Effector memory CD4-positive, alpha-beta T cell (primary cell): ENCODE measurements around the gene OR1D5.
"Not testable (repeated sequence)": the region's sequence is repeated elsewhere in the genome, so short reads cannot be mapped to it uniquely, and the experiment has no call there.

Experiments used
- DNase-seq, 3 donors: peaks; one replicate each; pipeline ENCODE4 v3.0.0-alpha.2; 2020
- H3K27ac ChIP-seq: 2 replicates; pipeline ENCODE4 v1.7.0; 2013; ENCODE audit warnings: mild to moderate bottlenecking, low read length, moderate library complexity; ENCODE audit not compliant: insufficient read depth, poor library complexity, severe bottlenecking
- H3K27me3 ChIP-seq: replicated peaks from 2 replicates; pipeline ENCODE4 v1.7.0; 2013; ENCODE audit warnings: mild to moderate bottlenecking, low read length; ENCODE audit not compliant: insufficient read depth, control insufficient read depth, poor library complexity, severe bottlenecking
- H3K36me3 ChIP-seq: 2 replicates; pipeline ENCODE4 v1.7.0; 2013; ENCODE audit warnings: mild to moderate bottlenecking, low read length, moderate library complexity; ENCODE audit not compliant: control insufficient read depth, insufficient read depth
- H3K4me1 ChIP-seq: 2 replicates; pipeline ENCODE4 v1.7.0; 2013; ENCODE audit warnings: low read length, mild to moderate bottlenecking; ENCODE audit not compliant: control insufficient read depth, insufficient read depth, poor library complexity, severe bottlenecking
- H3K4me3 ChIP-seq: 2 replicates; pipeline ENCODE4 v1.7.0; 2013; ENCODE audit warnings: low read length, low read depth, mild to moderate bottlenecking; ENCODE audit not compliant: insufficient read depth, poor library complexity, severe bottlenecking
- H3K9me3 ChIP-seq: 2 replicates; pipeline ENCODE4 v1.7.0; 2013; ENCODE audit warnings: mild to moderate bottlenecking, low read length, moderate library complexity; ENCODE audit not compliant: control insufficient read depth

Gene OR1D5

DNA sequence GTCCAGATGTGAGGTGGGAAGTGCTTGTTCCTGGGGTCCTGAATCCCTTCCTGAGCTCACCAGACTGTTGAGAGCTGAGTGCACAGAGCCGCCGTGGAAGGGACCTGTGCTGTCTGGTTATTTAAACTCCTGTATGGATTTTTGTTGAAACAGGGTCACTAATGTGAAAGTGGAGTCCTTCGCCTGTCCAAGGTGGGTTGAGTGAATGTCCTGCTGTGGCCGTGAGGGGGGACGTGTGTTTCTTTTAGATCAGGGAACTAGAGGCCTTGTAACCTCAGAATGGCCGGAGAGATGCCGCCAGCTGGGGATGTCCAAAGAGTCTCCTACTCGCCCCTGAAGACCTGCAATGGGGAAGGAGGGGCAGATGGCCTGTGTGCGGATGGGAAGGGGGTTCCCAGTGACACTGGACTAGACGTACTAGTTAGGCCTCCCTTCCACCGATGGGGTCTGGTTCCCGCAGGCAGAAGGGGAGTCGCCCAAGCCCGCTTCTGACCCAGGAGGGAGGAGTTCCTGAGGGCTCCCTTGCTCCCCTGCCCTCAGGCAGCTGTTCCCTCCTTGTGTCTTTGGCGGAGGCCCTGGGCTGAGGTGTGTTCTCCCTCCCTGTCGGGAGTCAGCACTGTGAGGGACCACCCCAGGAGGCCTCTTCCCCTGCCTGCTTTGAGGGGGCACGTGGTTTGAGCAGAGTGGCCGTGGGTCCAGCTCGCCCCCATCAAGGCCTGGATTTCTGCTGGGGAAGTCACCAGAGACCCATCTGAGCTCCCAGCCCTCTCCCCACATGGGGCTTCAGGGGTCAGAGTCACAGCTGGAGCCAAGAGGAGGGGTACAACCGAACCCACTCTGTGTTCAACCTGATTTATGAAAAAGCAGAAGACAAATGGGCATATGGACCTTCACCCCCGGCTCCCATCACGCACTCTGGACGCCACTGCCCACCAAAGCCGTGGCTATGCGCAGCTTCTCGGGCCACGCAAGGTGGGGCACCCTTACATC lies 30.9 kb downstream of the OR1D5 start:
- no peak for DNase-seq
- Histone ChIP-seq H3K27me3 (no peaks in the 10 kb centered on the region), H3K27ac (no peak overlapping the region), H3K4me3 (no peak overlapping the region), H3K4me1 (no peaks in the 10 kb centered on the region), H3K9me3 (no peaks in the 10 kb centered on the region), H3K36me3 (peaks cover 35% of the 10 kb centered on the region)

DNA sequence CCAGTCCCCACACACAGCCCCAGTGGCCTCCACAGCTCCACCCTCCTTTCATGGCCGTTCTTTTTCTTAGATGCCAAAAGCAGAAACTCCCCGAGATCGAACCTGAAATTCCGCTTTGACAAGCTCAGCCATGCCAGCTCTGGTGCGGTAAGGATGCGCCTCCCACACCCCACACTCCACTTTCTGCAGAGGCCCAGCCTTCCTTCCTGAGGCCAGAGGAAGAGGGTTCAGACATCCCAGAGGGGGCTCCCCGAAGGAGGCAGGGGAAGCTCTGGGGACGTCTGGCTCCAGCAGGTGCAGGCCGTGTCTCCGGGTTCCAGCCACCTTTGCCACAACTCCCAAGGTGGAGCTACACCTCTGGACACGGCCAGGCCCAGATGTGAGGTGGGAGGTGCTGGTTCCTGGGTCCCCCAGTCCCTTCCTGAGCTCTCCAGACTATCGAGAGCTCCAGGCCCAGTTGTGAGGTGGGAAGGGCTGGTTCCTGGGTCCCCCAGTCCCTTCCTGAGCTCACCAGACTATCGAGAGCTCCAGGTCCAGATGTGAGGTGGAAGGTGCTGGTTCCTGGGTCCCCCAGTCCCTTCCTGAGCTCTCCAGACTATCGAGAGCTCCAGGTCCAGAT lies 32.4 kb downstream of the OR1D5 start:
- H3K4me3 ChIP-seq, DNase-seq, H3K9me3 ChIP-seq, H3K4me1 ChIP-seq, H3K27me3 ChIP-seq, H3K27ac ChIP-seq: not testable (repeated sequence)
- H3K36me3 ChIP-seq, result peaks cover 50% of the 10 kb centered on the region

DNA sequence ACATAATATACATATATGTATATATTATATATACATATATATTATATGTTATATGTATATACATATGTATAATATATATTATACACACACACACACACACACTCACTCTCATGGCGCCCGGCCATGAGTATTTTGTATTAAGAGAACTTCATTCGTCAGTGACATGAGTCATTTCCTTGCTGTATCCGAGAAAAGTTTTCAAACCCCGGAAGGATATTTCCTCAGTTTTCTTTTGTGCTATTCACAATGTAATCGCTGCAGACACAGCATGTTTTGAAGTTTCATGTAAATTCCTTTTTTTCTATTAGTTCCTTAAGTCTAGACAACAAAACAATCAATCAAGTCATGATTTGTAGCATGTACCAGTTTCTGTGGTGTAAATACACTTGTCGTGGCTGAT lies 33.3 kb downstream of the OR1D5 start:
- H3K36me3 ChIP-seq, result peaks cover 56% of the 10 kb centered on the region
- no peak for DNase-seq
- H3K4me3 ChIP-seq, result no peak overlapping the region
- H3K27me3 ChIP-seq, result no peaks in the 10 kb centered on the region
- no peaks in the 10 kb centered on the region for H3K4me1 ChIP-seq
- H3K9me3 ChIP-seq, result no peaks in the 10 kb centered on the region
- no peak overlapping the region for H3K27ac ChIP-seq

DNA sequence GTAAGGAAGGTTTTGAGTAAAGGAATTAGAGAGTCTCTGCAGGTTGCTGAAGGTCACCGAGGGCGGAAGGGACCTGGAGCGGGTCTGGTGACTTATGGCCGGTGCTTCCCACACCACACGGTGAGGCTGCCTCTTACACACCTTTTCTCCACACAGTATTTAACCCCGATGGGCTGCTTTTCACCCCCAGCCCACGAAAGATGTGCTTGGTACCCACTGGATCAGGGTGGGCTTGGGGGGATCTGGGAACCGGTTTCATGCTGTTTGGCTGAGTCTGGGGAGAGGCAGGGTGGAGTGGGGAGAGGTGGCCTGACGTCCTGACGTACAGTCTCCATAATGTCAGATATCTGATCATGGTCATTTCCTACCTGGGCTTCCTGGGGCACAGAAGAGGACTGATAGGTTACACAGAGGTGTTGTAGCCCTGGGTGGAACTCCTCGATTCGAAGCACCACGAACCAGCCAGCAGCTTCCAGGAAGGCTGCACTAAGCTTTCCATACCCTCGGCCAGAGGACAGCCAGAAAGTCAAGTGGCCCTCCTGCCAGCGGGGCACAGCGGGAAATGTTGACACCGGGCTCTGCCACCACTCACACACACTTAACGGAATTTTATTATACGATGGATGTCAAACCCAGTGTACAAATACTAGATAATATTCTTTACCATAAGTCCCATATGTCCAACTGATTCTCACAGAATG lies 34.0 kb downstream of the OR1D5 start:
- Histone ChIP-seq H3K27me3 (no peaks in the 10 kb centered on the region), H3K4me1 (no peaks in the 10 kb centered on the region), H3K36me3 (peaks cover 56% of the 10 kb centered on the region), H3K27ac (no peak overlapping the region), H3K4me3 (no peak overlapping the region), H3K9me3 (no peaks in the 10 kb centered on the region)
- DNase-seq, result no peak

DNA sequence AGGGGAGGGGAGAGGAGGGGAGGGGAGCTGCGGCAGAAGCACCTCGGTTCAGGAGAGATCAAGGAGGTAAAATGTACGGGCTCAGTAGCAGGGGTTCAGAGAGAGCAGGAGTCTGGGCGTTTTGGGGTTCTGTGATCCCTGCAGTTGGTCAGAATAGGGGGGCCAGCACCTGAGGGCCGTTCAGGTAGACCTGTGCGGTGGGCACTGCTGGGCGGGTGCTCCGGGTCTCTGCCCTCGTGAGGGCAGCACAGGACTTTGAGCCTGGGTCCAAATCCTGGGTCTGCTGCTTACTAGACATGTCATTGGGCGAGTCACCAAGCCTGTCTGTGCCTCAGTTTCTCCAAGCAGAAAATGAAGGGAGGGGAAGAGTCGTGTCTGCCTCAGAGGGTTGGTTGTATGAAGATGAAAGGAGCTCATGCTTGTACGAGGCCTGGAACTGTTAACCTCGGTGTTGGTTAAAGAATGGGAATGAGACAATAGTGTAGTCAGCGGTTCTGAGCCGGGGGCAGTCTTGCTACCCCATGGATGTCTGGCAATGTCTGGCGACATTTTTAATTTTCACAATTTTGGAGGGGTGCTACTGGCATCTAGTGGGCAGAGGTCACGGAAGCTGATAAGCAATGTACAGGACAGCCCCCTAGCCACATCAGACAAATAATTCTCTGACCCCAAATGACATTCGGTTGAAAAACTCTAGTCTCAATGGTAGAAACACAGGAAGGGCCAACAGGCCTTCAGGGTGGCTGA lies 35.4 kb downstream of the OR1D5 start:
- Histone ChIP-seq H3K36me3 (peaks cover 59% of the 10 kb centered on the region), H3K9me3 (no peaks in the 10 kb centered on the region), H3K27me3 (no peaks in the 10 kb centered on the region), H3K4me3 (no peak overlapping the region), H3K27ac (no peak overlapping the region), H3K4me1 (no peaks in the 10 kb centered on the region)
- no peak for DNase-seq

DNA sequence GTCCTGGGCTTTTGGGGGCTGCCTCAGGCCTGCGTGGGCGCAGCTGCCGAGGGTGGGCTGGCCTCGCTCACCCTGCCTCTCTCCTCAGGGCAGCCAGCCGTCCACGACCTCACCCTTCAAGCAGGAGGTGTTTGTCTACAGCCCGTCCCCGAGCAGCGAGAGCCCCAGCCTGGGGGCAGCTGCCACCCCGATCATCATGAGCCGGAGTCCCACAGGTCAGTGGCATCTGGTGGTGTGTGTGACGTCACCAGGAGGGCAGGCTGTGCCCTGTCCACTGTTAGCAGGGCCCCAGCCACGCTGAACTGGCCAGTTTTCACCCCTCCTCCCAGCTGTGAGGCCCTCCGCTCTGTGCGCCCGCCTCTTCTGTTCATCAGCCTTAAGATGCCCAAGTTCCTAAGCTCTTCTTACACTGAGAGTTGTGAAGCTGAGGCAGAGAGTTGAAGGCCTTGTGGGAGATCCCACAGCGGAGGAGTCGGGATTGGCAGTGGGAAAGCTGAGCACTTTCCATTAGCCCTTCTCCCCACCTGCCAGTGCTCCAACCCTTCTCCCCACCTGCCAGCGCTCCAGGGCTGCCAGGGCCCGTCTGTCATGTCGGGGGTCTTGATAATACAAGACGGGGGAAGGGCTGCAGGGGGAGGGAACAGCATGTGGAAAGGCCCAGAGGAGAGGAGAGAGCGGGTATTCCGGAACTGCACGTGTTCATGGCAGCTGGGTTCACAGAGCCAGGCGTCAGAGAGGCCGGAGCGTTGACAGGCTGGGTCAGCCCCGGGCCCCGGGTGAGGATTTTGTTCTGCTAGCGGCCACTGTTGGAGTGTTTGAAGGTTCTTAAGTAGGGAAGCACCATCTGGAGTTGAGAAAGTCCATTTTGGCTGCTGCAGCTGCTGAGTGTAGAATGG lies 36.3 kb downstream of the OR1D5 start:
- Histone ChIP-seq H3K9me3 (no peaks in the 10 kb centered on the region), H3K36me3 (peaks cover 65% of the 10 kb centered on the region), H3K4me3 (no peak overlapping the region), H3K4me1 (no peaks in the 10 kb centered on the region), H3K27me3 (no peaks in the 10 kb centered on the region), H3K27ac (no peak overlapping the region)
- DNase-seq, result no peak

DNA sequence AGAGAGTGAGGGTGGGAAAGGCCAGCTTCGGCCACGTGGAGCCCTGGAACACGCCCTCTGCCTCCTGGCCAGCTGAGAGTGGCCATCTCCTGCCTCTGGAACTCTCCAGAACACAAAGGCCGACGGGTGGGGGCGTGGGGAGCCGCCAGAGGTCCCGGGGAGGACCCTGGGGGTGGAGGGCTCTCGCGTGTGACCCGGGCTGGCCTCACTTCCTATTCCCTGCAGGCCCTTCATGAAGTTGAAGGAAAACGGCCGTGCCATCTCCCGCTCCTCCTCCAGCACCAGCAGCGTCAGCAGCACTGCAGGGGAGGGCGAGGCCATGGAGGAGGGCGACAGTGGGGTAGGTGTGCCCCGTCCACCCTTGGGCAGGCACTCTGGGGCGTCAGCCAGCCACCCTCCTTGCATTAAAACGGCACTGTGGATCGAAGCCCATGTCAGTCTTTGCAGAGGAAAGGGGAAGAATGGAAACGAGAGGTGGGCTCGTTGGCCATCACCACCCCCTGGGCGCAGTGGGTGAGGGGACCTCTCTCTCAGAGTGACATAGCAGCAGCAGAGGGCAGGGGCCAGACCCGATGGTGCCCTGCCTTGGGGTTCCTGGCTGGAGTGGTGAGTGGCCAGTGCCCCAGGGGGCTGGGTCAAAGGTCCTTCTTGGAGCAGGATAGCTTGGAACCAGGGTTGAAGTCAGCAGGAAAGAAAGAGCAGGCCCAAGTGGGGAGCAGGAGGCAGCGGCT lies 37.1 kb downstream of the OR1D5 start:
- H3K27me3 ChIP-seq, result no peaks in the 10 kb centered on the region
- no peaks in the 10 kb centered on the region for H3K9me3 ChIP-seq
- no peak for DNase-seq
- H3K27ac ChIP-seq, result no peak overlapping the region
- no peaks in the 10 kb centered on the region for H3K4me1 ChIP-seq
- H3K36me3 ChIP-seq, result peaks cover 70% of the 10 kb centered on the region
- no peak overlapping the region for H3K4me3 ChIP-seq

DNA sequence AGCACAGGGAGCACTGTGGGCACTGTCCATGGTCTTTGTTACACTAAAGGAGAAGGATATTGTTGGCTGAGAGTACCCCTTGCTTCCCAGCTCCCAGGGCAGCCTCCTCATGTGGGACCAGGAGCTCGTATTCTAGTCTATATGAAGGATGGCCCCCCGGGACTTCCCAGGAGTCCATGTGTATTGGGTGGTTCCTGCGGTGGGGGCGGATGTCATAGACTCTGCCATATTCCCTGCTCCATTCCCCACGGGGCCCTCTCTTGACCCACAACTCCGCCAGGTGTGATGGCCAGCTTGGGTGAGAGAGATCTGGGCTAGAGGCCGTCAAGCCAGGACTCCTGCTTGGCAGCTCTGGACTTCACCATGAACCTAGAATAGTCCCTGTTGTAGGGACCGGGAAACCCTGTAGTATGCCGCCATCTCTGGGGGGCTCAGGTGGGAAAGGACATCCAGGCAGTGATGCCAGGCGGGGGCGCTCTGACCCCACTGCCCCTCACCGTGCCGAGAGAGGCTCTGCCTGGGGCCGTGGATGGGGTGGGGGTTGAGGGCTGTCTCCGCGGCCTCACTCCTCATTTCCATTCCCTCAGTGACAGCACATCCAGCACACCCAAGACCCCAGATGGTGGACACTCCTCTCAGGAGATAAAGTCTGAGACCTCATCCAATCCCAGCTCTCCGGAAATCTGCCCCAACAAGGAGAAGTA lies 37.8 kb downstream of the OR1D5 start:
- Histone ChIP-seq H3K27me3 (no peaks in the 10 kb centered on the region), H3K36me3 (peaks cover 70% of the 10 kb centered on the region), H3K27ac (no peak overlapping the region), H3K9me3 (no peaks in the 10 kb centered on the region), H3K4me3 (no peak overlapping the region), H3K4me1 (no peaks in the 10 kb centered on the region)
- no peak for DNase-seq
